Measurements from ENCODE around the gene DYNC2H1. TPM values are rescaled to one million over a fixed set of nuclear protein-coding genes. Genes with fewer than 3 reads are reported as not detected.

DYNC2H1 gene
- total and polyA plus RNA-seq, 8 donors: 12.8 to 41.2 (median 31.1) TPM

DNA sequence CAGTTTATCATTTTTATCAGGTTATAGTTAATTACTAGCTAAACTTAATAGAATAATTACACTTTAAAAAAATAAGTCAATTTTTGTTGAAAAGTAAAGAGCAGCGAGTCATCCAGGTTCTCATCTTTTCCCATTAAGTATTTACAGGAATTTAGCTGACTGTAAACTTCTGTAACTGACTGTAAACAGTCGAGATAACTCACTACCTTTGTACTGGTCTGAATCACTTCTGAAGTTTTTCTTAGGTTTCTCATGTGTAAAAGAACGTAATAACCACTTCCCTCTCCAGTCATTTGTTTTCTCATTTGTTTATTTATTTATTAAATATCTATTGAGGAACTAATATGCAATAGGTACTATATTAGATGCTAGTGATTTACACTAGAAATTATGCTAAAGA is 270.8 kb downstream of the DYNC2H1 start:
- TF ChIP-seq, protein P1, sequence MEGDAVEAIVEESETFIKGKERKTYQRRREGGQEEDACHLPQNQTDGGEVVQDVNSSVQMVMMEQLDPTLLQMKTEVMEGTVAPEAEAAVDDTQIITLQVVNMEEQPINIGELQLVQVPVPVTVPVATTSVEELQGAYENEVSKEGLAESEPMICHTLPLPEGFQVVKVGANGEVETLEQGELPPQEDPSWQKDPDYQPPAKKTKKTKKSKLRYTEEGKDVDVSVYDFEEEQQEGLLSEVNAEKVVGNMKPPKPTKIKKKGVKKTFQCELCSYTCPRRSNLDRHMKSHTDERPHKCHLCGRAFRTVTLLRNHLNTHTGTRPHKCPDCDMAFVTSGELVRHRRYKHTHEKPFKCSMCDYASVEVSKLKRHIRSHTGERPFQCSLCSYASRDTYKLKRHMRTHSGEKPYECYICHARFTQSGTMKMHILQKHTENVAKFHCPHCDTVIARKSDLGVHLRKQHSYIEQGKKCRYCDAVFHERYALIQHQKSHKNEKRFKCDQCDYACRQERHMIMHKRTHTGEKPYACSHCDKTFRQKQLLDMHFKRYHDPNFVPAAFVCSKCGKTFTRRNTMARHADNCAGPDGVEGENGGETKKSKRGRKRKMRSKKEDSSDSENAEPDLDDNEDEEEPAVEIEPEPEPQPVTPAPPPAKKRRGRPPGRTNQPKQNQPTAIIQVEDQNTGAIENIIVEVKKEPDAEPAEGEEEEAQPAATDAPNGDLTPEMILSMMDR (IDR thresholded peaks at IDR 0.05): no peak
- Histone ChIP-seq H3K27me3 (no peaks in the 10 kb centered on the region), H3K27ac (no peak overlapping the region), H3K9me3 (peaks cover 0 to 6% of the 10 kb centered on the region in 2 donors), H3K4me3 (no peak overlapping the region), H3K36me3 (no peaks in the 10 kb centered on the region), H3K4me1 (no peaks in the 10 kb centered on the region)
- ATAC-seq: no peak
- no peak for DNase-seq
- intact Hi-C loops (cut with DNase I): no loop called here

DNA sequence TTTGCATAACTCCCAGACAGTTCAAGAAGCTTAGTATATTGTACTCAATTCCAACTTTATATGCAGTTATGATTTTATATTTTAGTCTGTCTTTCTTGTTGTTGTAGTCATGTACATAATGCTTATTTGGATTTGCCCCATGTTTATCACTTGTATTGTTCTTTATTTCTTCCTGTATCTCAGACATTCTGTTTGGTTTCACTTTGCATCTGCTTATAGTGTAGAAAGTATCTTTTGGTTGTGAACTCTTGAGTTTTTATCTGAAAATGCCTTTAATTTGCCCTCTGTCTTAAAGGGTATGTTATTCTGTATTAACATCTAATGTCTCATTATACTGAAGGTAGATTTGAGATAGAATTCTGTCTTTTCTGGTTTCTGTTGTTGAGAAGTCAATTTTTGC is 275.4 kb downstream of the DYNC2H1 start:
- TF ChIP-seq, protein P1 (IDR thresholded peaks at IDR 0.05): no peak
- Histone ChIP-seq H3K27ac (no peak overlapping the region), H3K9me3 (peaks cover 0 to 6% of the 10 kb centered on the region in 2 donors), H3K4me3 (no peak overlapping the region), H3K4me1 (no peaks in the 10 kb centered on the region), H3K27me3 (no peaks in the 10 kb centered on the region), H3K36me3 (no peaks in the 10 kb centered on the region)
- intact Hi-C loops (cut with DNase I): no loop called here
- ATAC-seq (no peak), DNase-seq (no peak)

DNA sequence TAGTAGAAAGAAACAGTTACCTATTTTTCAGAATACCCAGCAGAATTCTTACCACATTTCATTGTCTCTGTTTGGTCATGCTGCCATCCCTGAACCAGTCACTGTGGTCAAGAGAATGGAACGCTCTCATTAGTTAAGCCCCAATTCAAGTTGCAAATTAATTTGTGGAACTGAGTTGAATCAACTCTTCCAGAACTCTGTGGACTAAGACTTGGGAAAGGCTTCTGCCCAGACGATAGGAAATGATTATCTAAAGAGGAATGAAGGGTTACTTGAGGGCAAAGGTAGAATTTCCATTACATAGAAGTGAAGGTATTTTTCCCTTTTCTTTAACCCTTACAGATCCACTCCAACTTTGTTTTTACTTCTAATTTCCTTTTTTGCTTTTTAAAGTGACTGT is 286.4 kb downstream of the DYNC2H1 start:
- intact Hi-C loops (cut with DNase I): no loop called here
- no peak for ATAC-seq
- H3K27me3 ChIP-seq: no peaks in the 10 kb centered on the region
- H3K36me3 ChIP-seq: peaks cover 0 to 5% of the 10 kb centered on the region in 2 donors
- TF ChIP-seq, protein P1 (IDR thresholded peaks at IDR 0.05): no peak
- no peaks in the 10 kb centered on the region for H3K4me1 ChIP-seq
- H3K9me3 ChIP-seq: peaks cover 0 to 4% of the 10 kb centered on the region in 2 donors
- no peak for DNase-seq
- H3K4me3 ChIP-seq: no peak overlapping the region
- no peak overlapping the region for H3K27ac ChIP-seq

DNA sequence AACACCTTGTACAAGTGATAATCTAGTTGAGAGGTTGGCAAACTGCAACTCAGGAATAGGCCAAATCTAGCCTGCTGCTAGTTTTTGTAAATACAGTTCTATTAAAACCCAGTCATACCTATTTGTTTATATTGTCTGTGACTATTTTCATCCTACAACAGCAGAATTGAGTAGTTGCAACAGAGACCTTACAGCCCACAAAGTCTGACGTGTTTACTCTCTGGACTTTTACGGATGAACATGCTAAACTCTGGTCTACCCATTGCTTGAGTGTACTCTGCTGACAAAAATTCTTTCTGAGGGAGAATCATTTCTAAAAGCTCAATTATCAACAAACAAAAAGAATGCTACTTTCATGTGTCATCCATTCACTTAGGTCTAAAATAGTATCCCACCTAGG is 287.0 kb downstream of the DYNC2H1 start:
- TF ChIP-seq, protein P1 (IDR thresholded peaks at IDR 0.05): no peak
- Histone ChIP-seq H3K27ac (no peak overlapping the region), H3K9me3 (peaks cover 0 to 4% of the 10 kb centered on the region in 2 donors), H3K36me3 (peaks cover 0 to 5% of the 10 kb centered on the region in 2 donors), H3K27me3 (no peaks in the 10 kb centered on the region), H3K4me1 (no peaks in the 10 kb centered on the region), H3K4me3 (no peak overlapping the region)
- intact Hi-C loops (cut with DNase I): no loop called here
- no peak for DNase-seq
- ATAC-seq: no peak

DNA sequence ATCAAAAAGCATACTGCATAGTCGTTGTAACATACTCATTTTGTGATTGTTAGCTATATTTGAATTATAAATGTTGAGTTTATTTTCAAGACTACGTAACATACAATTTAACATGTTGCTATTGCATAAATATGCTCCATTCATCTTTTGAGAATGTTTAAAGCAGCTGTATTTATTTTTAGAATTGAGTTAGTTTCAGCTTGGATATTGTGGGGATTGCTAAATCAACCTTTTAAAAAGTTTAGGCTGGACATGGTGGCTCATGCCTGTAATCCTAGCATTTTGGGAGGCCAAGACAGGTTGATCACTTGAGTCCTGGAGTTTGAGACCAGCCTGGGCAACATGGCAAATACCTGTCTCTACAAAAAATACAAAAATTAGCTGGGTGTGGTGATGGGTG is 288.1 kb downstream of the DYNC2H1 start:
- DNase-seq (no peak), ATAC-seq (no peak)
- Histone ChIP-seq H3K27ac (no peak overlapping the region), H3K4me3 (no peak overlapping the region), H3K36me3 (peaks cover 0 to 5% of the 10 kb centered on the region in 2 donors), H3K4me1 (no peaks in the 10 kb centered on the region), H3K9me3 (peaks cover 0 to 4% of the 10 kb centered on the region in 2 donors), H3K27me3 (no peaks in the 10 kb centered on the region)
- intact Hi-C loops (cut with DNase I): no loop called here
- TF ChIP-seq, protein P1 (IDR thresholded peaks at IDR 0.05): no peak

Measured in left lung (tissue), 10 donors.